Glomerular endothelial cell (primary cell): Measurements from ENCODE around the gene ALB. TPM values are rescaled to one million over a fixed set of nuclear protein-coding genes. Genes with fewer than 3 reads are reported as not detected.
"Not testable (repeated sequence)": the region's sequence is repeated elsewhere in the genome, so short reads cannot be mapped to it uniquely, and the experiment has no call there.

Experiments used
- DNase-seq: peaks from one replicate; pipeline ENCODE4 v3.0.0-alpha.2; 2011; ENCODE audit warnings: low read depth, low spot score; ENCODE audit errors: extremely low read depth
- total RNA-seq: library from RNA; depleted of rRNA; stranded (reverse); fragments of >200 nt; gene quantifications from 2 replicates; pipeline ENCODE4 v1.2.3, GENCODE V29; 2015

The ALB gene
- total RNA-seq: not detected in 2 replicates

- DNase-seq: no peak
These were observed at the start of gene ALB for GRCh38 chr4:73404042-73404441. Gene ALB (plus strand): TSS chr4:73404287. CDS start chr4:73404328, 41 bp downstream.

GRCh38 chr4:73357174-73357573 lies 46.9 kb upstream of the ALB start:
- not testable (repeated sequence) for DNase-seq

GRCh38 chr4:73369506-73370199 lies 34.4 kb upstream of the ALB start:
- DNase-seq: not testable (repeated sequence)

DNA sequence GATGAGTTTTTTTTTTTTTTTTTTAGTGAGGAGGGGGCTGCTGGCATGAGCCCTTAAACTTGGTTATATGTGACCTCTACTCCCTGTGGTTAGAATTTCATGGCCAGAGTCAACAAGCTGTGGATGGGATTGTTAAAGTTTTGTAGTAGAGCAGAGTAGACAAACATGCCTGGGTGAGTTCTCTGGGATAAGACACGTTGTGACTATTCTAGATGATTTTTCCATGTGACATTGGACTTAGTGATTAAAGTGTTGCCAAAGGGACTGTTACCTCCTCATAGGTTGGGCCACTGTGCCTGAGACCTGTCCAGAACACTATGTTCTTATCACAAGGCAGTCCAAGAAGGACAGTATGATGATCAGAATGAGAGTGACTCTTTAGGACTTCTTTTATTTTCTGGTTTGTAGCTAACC lies 28.8 kb upstream of the ALB start:
- DNase-seq: no peak

GRCh38 chr4:73376251-73376650 lies 27.8 kb upstream of the ALB start:
- DNase-seq: no peak

GRCh38 chr4:73376976-73377375 lies 27.1 kb upstream of the ALB start:
- no peak for DNase-seq

DNA sequence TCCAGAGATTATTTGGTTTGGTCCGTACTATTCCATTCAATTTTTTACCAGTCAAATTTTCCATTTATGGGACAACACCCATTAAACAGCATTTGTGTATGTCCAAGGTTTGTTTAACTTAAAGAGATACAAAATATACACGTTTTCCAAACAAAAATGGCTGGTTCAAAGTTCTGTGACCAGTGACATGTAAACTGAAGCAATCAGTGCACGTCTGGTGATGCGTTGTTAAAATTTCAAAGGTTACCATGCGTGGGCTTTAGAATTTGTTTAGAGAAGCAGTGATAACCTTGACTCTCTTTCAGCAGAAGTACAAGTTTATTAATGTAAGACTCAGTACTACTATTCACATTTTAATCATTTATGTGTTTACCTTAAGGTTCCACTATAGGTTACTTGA lies 25.2 kb upstream of the ALB start:
- DNase-seq: no peak

GRCh38 chr4:73379946-73380345 lies 24.1 kb upstream of the ALB start:
- no peak for DNase-seq

GRCh38 chr4:73381214-73381613 lies 22.9 kb upstream of the ALB start:
- DNase-seq: no peak

DNA sequence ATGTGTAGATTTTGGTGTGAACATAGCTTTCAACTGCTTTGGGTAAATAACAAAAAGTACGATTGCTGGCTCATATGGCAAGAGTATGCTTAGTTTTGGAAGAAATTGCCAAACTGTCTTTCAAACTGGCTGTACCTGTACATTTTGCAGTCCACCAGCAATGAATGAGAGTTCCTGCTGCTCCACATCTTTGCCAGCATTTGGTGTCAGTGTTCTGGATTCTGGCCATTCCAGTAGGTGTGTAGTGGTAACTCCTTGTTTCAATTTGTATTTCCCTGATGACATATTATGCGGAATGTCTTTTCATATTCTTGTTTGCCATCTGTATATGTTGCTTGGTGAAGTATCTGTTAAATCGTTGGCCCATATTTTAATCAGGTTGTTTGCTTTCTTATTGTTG lies 20.6 kb upstream of the ALB start:
- no peak for DNase-seq

DNA sequence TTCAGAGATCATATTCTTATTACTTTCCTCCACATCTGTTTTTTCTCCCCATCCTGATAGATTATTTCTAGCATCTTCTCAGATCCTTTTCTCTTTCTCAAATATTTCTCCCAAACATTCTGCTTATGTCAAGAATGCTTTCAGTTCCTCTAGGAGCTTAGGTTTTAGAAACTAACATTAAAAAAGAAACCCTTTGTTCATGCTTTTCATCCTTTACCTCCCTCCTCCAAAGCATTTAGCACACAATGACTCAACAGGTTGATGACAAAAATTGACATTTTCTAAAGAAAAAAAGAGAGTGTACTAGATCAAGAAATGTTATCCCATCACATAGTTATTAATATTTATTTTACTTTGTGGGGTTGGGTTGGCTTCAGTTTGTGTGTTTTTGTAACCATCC lies 16.5 kb upstream of the ALB start:
- no peak for DNase-seq

DNA sequence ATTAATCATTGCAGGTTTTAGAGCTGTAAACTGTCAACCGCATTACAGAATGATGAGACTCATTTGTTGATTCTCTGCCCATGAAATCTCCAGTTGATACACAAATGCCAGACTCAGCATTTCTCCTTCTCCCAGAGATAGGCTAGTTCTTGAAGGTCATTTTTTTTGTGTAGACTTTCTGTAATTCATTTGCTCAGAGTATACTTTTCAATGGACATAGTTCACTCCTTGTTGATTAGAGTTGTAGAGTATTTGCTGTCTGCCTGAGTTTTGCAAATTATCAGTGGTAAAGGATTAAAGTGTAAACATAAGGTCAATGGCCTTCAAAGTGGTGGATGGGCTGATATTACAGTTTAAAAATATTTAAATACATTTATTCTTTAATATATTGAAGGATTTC lies 15.2 kb upstream of the ALB start:
- DNase-seq: no peak

- DNase-seq: not testable (repeated sequence)
These were observed 14.4 kb upstream of the ALB start for GRCh38 chr4:73389663-73390062.

- no peak for DNase-seq
These were observed 12.3 kb upstream of the ALB start for GRCh38 chr4:73391774-73392173.

GRCh38 chr4:73392936-73393335 lies 11.2 kb upstream of the ALB start:
- no peak for DNase-seq

- no peak for DNase-seq
These were observed 7.8 kb upstream of the ALB start for GRCh38 chr4:73396304-73396703.

- DNase-seq: no peak
These were observed 6.8 kb upstream of the ALB start for GRCh38 chr4:73396993-73397972.

GRCh38 chr4:73401412-73401811 lies 2.7 kb upstream of the ALB start:
- no peak for DNase-seq

DNA sequence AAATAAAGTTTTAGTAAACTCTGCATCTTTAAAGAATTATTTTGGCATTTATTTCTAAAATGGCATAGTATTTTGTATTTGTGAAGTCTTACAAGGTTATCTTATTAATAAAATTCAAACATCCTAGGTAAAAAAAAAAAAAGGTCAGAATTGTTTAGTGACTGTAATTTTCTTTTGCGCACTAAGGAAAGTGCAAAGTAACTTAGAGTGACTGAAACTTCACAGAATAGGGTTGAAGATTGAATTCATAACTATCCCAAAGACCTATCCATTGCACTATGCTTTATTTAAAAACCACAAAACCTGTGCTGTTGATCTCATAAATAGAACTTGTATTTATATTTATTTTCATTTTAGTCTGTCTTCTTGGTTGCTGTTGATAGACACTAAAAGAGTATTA lies 370 bp downstream of the ALB start:
- no peak for DNase-seq

DNA sequence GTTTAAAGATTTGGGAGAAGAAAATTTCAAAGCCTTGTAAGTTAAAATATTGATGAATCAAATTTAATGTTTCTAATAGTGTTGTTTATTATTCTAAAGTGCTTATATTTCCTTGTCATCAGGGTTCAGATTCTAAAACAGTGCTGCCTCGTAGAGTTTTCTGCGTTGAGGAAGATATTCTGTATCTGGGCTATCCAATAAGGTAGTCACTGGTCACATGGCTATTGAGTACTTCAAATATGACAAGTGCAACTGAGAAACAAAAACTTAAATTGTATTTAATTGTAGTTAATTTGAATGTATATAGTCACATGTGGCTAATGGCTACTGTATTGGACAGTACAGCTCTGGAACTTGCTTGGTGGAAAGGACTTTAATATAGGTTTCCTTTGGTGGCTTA lies 1.1 kb downstream of the ALB start:
- DNase-seq: no peak

- no peak for DNase-seq
These were observed 2.4 kb downstream of the ALB start for GRCh38 chr4:73406548-73406875.

DNA sequence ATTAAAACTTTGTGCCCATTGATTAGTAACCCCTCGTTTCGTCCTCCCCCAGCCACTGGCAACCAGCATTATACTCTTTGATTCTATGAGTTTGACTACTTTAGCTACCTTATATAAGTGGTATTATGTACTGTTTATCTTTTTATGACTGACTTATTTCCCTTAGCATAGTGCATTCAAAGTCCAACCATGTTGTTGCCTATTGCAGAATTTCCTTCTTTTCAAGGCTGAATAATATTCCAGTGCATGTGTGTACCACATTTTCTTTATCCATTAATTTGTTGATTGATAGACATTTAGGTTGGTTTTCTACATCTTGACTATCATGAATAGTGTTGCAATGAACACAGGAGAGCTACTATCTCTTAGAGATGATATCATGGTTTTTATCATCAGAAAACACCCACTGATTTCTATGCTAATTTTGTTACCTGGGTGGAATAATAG lies 3.2 kb downstream of the ALB start:
- DNase-seq: no peak
